ENCODE results near the gene PDLIM4.

The PDLIM4 gene

DNA sequence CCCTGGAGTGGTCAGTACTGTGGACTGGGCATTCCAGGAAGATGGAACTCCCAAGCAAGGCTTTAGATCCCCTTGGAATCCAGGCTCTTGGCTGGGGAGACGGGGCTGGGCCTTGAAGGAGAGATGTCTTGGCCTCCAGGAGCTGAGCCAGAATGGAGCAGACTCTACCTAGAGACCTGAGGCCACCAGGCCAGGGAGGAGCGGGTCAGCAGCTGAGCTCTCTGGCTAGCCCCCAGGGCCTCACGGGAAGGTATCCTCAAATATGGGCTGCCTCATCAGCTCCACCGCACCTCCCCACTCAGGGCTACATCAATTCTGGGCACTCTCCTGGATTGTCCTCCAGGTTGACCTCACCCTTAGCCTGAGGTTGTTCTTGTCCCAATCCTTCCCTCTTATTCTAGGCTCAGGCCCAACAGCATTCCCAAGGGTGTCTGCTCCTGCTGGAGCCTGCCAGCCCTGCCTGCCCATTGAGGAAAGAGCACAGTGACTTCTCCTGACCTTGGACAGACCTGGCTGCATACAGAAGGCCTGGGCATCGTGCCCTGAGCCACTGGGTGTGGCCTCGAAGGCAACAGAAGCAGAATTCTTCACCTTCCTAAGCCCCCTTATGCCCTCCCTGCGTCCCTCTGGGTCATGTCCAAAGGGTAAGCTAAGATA lies 3.0 kb upstream of the PDLIM4 start:
- no peak for DNase-seq

DNA sequence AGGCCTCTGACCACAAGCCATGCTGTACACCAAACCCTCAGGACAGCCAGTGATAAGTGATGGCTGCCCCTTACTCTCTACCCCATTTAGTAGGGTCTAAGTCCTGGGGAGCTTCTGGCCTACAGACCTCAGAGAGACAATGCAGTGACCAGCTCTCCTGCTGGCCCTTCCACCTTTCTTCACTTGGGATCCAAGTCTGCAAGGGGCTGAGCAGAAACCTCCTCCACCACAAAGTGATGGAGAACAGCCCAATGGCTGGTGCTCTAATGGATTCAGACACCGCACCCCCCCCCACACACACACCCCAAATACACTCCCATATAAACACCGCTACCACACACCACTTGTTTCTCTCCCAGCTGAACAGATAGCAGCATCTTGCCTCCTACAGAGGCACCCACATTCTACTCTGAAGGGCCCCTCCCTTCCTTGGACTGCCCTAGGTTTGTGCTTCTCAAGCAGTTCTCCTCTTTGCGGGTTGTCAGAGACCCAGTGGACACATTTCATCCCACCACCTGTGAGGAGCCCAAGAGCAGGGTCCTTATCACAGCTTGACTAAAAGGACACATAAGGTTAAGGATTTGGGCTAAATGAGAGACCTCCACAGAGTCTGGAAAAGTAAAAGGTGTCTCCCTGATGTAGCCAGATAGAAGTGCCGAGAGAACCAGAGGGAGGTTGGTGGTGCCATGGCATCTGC lies 1.3 kb upstream of the PDLIM4 start:
- DNase-seq, result no peak

DNA sequence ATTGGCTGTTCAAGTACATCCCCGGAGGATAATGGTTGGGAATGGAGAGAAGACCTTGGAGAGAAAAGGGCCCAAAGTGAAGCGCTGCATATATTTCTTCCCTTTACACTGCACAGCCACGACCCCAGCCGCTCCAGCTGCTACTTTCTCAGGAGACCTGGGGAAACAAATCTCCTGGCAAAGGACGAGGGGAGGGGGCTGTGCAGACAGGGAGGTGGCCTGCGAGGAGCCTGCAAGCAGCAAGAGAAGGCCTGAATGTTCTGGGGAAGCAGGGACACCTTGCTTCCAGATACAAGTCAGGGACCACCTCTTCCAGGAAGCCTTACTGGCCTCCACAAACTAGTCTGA lies 739 bp upstream of the PDLIM4 start:
- no peak for DNase-seq

DNA sequence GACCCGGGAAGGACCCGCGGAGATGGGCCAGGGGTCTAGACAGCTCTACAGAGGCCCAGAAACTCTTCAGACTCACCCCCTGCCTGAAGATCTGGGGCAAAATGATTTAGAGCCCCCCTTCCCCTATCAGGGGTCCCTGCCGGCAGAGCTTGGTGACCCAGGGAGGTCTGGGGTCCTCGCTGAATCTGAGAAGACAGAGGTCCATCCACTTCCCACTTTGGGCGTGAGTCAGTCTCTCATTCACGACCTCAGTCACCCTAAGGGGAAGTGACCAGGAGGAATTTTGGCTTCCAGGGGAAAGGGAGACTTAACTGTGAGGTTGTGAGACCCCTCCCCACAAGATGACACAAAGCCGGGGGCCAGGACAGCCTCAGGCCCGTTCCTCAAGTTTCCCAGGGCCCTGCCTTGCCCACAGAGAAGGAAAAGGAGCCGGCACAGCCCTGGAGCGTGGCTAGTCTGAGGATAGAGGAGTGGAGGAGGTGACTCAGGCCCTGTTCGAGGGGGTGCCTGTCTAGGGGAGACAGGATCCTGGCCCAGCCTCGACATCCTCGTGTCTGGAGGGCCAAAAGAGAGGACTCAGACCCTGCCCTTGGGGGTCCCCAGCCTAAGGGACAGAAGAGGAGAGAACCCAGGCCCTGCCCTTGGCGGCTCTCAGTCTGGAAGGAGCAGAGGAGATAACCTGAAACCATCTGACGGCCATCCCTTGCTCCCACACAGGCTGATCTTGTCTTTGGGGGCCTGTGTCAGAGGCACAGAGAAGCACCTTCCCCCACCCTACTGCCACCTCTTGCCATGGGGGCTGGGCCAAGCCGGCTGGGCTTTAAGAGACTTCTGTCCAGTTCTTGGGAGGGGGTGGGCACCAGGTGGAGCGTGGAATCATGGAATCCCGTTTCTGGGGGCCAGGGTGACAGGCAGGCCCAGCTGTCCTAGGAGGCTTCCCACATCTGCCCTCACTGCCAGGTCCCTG lies 889 bp downstream of the PDLIM4 start:
- DNase-seq, result no peak

DNA sequence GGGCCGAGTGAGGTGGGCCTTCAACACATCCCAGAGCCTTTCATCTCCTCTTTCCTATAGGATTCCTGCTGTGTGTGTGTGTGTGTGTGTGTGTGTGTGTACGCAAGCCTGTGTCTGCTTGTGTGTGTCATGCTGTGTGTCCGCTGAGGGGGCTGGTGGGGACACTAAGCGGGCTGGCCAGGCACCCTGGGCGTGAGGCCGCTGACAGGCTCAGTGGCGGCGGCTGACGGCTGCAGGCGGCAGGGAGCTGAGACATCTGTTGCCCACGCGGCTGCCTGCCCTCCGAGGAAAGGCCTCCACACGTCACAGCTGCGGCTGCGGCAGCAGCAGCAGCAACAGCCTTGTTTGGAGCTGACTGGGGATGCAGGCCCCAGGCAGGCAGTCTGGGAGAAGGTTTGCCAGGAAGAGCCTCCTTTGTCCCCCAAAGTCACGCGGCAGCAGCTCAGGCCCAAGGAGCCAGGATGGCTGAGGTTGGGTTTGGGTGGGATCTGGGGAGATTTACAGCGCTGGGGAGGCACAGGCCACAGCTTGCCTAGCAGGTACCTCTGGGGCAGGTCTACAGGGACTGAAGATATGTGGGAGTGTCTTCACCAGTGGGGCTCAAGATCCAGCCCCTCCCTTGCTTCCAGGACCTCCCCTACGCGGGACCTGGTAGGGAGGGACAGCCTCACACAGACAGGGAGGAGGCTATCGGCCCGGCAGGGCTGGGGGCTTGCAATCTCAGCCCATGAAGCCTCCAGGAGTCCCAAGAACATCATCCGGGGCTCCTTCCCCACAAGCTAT lies 1.8 kb downstream of the PDLIM4 start:
- peak; percentile 31 for DNase-seq

DNA sequence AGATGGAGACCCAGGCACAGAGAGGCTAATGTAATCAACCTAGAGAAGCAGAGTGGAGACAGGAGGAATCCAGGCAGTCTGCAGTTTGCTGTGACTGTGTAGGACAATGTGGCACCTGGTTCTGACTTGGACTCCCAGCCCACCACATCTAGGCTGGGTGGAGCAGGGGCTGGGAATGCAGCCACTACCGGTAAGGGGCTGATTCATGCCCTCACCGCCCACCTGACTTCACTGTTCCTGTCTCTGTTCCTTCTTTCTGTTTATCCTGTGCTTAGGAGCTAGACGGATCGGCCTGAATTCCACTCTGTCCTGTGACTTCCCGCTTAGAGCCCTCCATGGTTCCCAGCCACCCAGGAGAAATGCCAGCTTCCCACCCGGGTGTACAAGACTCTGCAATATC lies 2.6 kb downstream of the PDLIM4 start:
- no peak for DNase-seq

DNA sequence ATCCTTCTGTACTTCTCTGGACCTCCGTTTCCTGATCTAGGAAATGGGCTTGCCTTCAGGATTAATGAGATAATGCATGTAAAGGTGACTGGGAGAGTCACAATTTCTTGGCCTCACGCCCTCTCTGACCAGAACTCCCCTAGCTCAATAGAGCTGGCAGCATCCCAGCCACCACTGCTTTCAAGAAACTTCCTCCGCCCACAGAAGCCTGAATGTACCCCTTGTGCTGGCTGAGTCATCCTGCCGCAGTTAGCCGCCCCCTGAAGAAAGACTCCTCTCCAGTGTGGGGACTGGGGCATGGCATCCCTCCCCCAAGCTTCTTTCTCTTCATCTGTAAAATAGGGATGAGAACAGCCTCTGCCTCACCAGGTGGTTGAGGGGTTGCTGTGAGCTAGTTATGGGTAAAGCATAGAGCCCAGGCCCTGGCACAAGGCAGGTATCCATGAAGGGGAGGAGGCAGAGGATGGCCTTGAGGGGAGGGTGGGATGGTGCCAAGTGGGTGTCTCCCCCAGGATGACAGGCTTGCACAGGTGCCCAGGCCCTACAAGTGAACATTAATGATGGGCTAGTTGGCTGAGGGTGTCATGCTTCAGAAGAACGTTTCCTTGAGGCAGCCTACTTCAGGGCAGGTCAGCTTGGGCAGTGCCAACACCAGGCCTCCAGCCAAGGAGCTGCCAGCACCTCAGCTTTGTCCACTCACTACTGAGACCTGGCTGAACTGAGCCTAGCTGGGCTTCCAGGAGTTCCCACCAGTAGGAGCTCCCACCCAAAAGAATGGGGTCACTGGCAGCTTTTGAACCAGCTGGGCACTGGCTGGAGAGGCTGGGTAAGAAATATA lies 3.4 kb downstream of the PDLIM4 start:
- DNase-seq, result no peak

DNA sequence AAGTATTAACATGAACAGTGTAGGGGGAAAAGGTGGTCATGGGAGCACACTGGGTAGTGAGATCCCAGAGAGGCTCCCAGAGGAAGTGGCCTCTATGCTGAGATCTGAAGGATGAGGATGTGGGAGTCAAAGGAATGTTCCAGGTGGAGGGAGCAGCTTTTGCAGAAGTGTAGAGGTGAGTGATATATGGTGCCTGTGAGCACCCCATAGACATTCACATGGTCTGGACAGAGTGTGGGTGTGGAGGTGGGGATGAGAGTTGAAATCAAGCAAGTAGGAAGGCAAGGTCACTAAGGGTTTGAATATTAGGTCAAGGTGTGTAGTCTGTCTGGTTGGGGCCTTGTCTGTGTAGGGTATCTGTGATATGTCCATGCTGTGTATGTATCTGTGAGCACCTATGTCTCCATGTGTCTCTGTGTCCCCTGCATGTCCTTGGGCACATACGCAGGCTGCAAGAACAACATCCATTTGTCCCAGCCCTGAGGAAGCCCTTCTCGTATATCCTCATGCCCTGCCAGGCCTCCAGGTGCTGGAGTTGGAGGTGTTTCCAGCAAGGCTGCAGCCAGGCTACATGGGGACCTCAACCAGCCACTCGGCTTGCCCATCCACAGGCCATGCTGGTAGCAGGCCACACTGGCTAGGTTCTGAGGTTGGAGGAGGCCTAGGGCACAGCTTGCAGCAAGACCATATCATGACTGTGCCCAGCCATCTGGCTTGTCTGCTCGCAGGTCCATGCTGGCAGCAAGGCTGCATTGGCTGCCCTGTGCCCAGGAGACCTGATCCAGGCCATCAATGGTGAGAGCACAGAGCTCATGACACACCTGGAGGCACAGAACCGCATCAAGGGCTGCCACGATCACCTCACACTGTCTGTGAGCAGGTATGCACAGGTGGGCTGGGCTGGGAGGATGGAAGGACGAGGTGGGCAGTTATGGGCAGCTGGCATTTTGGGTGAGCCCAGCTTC lies 4.7 kb downstream of the PDLIM4 start:
- DNase-seq, result no peak

DNA sequence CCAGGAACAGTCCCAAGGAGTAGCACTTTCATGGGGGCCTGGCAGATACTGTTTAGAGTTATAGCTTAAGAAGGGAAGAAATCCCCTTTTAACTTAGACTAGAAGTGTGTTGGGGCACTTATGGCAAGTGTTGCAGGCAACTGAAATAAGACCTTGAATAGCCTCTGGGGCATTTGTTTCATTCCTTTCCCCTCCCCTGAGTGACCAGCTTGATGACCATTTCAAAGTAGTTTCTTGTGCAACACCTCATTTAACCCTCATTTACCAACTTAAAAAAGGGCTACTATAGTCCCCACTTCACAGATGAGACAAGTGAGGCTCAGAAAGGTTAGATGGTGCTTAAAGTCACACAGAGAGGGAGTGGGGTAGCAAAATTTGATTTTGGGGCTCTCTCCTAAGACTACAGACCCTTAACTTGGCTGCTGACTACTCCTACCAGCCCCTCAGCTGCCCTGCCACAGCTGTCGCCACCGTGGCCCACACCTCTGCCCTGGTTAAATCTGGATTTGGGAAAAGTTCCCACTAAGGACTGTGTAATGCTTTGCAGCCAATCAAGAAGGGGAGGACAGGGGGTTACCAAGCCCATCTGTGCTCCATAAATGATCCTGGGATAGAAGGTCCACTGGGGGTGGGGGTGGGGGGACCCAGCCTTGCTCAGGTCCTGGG lies 5.5 kb downstream of the PDLIM4 start:
- no peak for DNase-seq

DNA sequence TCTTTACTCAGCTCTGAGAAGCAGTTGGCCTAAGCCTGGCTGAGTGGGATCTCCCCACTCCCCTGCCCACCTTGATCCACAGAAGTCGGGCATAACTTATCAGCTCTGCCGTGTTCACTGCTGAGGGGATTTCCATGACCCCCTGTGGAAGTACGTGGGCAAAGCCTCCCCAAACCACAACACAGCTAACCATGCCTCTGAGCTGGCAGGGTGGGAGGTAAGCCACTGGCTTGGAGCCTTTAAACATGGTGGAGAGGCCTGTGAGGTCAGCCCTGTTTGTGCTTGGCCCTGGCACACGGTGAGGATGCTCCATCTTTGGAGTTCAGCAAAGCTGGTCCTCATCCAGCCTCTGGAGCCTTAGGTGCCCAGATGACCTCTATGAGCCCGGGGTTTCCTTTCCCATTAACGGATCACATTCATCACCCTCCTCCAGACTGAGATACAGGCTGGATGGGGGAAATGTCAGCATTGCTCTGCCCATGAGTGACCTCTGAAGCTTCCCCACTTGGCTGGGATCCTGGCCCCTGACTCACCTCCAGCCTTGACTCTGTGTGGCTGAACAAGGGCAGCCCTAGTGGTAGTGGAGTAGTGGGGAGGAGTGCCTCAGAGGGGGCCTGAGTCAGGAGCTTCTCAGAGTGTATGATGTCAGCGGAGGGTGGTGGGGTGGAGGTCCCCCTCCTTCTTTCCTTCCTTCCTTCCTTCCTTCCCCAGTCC lies 6.2 kb downstream of the PDLIM4 start:
- DNase-seq, result no peak

DNA sequence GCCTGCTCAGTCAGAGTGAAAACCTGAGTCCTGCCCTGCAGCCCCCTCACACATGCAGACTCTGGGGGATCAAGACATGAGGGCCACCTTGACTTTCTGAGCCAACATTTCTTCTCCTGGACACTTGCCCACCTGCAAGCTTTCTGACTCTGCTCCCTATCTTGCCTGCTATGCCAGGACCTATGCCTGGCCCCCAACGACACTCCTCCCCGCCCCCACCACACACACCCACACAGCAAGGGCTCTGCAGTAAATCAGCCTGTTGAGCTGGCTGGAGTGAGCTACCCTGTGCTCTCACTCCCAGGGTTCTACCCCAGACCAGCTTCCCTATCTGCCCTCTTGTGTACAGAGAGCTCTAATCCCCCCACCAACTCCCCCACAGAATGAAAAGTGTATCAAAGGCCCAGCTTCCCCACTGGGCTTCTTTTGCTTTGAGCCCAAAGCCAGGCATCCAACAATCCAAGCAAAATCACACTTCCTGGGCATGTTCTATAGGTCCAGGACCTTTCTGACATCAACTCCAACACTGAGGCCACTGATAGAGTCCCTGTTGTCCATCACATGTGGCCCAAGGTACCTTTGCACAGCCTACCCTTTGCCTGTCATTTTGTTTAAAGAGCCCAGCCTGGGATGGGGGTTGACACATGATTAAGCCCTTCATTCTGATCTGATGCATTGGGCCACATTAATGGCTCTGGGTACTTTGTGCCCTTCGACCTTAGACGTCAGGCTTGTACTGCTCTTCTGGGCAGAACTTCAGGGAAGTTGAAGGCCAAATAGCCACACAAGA lies 7.2 kb downstream of the PDLIM4 start:
- DNase-seq, result no peak

DNA sequence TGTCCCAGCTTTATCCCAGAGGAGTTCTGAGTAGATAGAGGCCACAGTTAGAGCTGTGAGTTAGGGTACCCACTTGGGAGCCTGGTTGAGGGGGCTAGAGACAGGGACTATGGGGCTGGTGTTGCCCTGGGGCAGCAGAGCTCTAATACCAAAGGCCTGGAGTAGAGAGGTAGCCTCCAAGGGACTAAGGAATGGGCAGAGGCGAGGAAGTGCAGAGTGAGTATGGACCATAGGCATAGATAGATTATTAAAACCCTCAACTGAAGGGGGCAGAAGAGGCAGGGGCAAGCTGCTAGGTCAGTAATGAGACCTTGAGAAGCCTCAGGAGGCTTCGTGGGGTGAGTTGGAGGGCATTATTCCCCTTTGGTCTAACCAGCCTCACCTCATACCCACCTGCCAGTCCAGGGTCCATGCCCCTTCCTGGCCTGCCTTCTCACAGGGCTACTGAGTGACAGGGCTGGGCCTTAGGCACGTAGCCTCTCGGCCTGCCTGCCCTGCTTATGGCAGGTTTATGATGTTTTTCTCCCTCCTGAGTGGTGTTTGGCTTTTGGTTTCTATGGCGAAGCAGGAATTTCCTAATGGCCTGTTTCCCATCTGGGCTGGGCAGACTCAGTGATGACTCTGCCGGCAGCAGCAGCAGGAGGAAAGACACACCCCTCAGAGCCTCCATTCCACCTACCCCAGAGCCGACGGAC lies 8.0 kb downstream of the PDLIM4 start:
- DNase-seq, result no peak

DNA sequence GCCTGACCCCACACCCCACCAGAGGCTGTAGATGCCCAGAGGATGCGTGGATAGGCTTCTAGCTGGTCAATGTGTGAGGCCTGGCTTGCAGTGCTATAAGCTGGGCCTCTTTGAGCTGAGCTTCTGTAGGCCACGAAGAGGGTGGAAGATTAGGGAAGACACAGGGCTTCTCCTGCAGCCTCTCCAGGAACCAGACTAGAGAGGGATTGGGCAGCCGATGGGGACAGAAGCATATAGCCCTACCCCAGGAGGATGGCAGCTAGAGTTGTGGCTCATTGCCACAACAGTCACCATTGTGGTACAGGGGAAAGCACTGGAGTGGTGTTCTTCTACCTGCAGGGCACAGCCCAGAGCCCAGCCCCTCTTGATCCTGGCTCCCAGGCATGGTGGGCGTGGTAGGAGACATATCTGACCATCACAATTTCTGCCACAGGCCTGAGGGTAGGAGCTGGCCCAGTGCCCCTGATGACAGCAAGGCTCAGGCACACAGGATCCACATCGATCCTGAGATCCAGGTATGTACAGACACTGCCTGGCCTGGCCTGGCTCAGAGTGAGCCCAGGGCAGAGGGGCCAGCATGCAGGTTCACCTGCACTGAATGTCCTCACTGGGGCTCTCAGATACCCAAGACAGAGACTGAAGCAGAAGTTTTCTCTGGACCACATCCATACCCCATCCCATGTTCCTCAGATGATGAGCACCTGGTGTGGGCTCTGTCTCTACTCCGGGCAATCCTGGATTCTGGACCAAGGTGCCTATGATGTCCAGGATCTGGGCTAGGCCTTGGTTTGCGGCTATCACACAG lies 8.7 kb downstream of the PDLIM4 start:
- no peak for DNase-seq

DNA sequence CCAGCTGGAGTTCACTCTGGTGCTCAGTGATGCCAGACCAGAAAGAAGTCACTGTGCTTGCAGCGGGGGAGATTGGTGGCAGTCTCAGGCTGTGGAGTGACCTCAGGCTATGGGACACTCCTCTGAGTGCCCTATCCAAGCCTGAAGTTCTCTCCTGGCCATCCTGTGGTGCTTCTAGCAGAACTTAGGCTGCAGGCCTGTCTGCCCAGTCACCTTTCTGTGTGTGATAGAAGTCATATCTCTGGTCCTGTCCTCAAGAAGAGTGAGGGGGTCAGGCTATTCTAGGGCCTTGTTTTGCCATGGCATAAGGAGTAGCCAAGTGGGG lies 9.3 kb downstream of the PDLIM4 start:
- DNase-seq, result no peak

DNA sequence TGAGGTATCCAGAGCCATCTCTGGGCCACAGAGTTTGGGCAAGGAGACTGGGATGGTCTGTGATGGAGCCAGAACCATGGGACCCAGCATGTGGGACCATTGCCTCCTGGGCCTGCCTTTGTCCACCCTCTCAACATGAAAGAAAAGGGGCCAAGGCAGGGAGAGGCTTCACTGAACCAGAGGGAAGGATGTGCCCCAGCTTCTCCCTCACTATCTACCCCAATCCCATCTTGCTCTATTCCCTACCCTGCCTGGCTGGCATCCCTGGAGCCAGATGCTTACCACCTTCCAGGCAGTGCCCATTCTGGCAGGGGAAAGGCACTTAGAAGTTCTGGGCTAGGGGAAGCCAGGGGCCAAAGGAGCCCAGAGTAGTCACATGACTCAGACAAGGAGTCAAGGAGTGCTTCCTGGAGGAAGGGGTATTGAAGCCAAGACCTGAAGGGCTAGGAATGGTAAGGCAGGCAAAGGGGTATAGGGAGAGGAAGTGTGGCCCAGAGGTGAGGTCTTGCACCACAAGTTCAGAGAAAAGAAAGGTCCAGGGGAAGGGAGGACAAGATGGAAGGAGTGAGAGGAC lies 9.8 kb downstream of the PDLIM4 start:
- no peak for DNase-seq

DNA sequence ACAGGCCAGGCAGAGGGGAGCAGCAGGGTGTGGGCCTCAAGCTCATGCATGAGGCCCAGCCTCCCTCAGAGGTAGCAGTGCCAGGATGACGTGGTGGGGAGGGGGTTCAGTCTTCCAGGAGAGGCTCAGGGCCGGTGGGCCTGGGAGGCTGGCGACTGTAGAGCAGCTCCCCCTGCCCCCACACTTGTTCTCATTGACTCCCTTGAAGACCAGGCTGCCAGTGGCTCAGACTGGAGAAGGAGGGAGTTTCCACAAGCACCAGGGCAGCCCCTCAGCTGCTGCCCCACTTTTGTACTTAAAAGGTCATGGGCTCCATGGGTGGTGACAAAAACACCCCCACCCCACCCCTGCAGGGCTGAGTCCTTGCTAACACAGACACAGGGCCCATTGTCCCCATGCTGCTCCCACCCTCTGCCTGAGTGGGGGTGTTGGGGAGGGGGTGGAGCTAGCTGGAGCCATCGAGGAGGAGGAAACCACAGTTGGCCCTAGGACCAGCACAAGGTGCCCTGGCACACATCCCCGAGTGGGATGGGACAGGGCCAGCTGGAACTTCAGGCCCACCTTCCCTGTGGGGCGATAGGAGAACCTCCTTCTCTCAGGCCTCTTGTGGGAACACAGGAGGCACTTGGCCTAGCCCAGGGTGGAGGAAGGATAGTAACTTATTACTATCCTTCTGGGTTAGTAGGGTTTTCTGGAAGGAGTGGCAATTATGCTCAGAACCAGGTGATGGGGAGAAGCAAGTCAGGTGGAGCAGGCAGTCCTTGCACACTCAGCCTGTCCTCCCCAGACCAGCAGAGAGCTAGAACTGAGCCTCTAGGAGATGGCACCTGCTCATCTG lies 10.7 kb downstream of the PDLIM4 start:
- DNase-seq, result no peak

Measured in DMS 273 treated with DMSO at 0.1 percent for 48 hours (cell line).